ENCODE data around the gene INO80E.

Gene INO80E

GRCh38 chr16:29993191-29993902, 2.7 kb upstream of the INO80E start:
- no peak for DNase-seq

GRCh38 chr16:29993903-29994599, 2.0 kb upstream of the INO80E start:
- no peak for DNase-seq

GRCh38 chr16:29994600-29995323, 1.3 kb upstream of the INO80E start:
- DNase-seq, result no peak

- peak; percentile 88 for DNase-seq
Measured at GRCh38 chr16:29995324-29995910, 624 bp upstream of the INO80E start, which contains the start of gene HIRIP3. Gene HIRIP3 (minus strand): TSS chr16:29995617. CDS start chr16:29995605, 12 bp downstream.

- no peak for DNase-seq
Measured at GRCh38 chr16:29996766-29997250, 767 bp downstream of the INO80E start.

- no peak for DNase-seq
Measured at GRCh38 chr16:29999605-30000004, 3.6 kb downstream of the INO80E start.

GRCh38 chr16:30000735-30001631, 4.9 kb downstream of the INO80E start:
- DNase-seq, result no peak

GRCh38 chr16:30002614-30003346, 6.7 kb downstream of the INO80E start:
- DNase-seq, result no peak

- no peak for DNase-seq
Measured at GRCh38 chr16:30003670-30004423, 7.8 kb downstream of the INO80E start.

- DNase-seq, result no peak
Measured at GRCh38 chr16:30004424-30004776, 8.4 kb downstream of the INO80E start.

- no peak for DNase-seq
Measured at GRCh38 chr16:30004811-30005242, 8.8 kb downstream of the INO80E start.

- DNase-seq, result peak; percentile 54
Measured at GRCh38 chr16:30005341-30006094, 9.5 kb downstream of the INO80E start.

- no peak for DNase-seq
Measured at GRCh38 chr16:30006095-30006473, 10.0 kb downstream of the INO80E start.

GRCh38 chr16:30006659-30007377, 10.8 kb downstream of the INO80E start:
- no peak for DNase-seq

GRCh38 chr16:30007378-30007895, 11.4 kb downstream of the INO80E start:
- DNase-seq, result no peak

- no peak for DNase-seq
Measured at GRCh38 chr16:30009085-30009862, 13.2 kb downstream of the INO80E start.

GRCh38 chr16:30009990-30010843, 14.2 kb downstream of the INO80E start:
- no peak for DNase-seq

All from CD4-positive, alpha-beta T cell treated with Interleukin-12 subunit alpha and Interleukin-12 subunit beta, for 1 hour (primary cell).